Stomach smooth muscle (tissue), 2 donors: ENCODE measurements around the gene SHISA6.

Experiments
- H3K27ac ChIP-seq: one replicate; pipeline ENCODE4 v1.7.0; 2013; ENCODE audit warnings: mild to moderate bottlenecking, low read length, inconsistent platforms
- H3K27me3 ChIP-seq, 2 donors: one replicate each; pipeline ENCODE4 v1.7.0; 2013; ENCODE audit warnings: low read length in 2 of 2; ENCODE audit not compliant: insufficient read depth in 2 of 2, control insufficient read depth in 1 of 2
- H3K36me3 ChIP-seq, 2 donors: one replicate each; pipeline ENCODE4 v1.7.0; 2013; ENCODE audit warnings: low read length in 2 of 2; ENCODE audit not compliant: control insufficient read depth in 2 of 2, insufficient read depth in 2 of 2
- H3K4me1 ChIP-seq: one replicate; pipeline ENCODE4 v1.7.0; 2013; ENCODE audit warnings: low read length; ENCODE audit not compliant: control insufficient read depth, insufficient read depth
- H3K4me3 ChIP-seq, 2 donors: one replicate each; pipeline ENCODE4 v1.7.0; 2013; ENCODE audit warnings: low read length in 2 of 2
- H3K9ac ChIP-seq, 2 donors: one replicate each; pipeline ENCODE4 v1.7.0; 2013; ENCODE audit warnings: low read length in 2 of 2, mild to moderate bottlenecking in 1 of 2
- H3K9me3 ChIP-seq, 2 donors: one replicate each; pipeline ENCODE4 v1.7.0; 2013; ENCODE audit warnings: low read length in 2 of 2; ENCODE audit not compliant: control insufficient read depth in 2 of 2
- donor health status: healthy.
- donor health status: Pancreatic carcinoma.

SHISA6 gene

DNA sequence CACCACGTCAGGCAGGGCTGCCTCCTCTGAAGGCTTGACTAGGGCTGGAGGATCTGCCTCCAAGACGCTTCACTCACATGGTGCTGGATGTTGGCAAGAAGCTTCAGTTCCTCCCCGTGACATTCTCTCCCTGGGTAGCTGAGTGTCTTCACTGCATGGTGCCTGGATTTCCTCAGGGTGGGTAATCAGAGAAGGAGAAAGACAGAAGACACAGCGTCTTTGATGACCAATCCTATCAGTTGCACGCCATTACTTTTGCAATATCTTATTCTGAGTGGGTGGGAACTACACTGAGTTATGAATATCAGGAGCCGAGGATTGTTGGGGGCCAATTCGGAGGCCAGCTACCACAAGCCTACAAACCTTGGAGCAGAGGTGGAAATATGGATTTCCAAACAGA is 139.7 kb downstream of the SHISA6 start:
- Histone ChIP-seq H3K9ac (no peak overlapping the region), H3K27ac (no peak overlapping the region), H3K27me3 (no peaks in the 10 kb centered on the region), H3K4me1 (no peaks in the 10 kb centered on the region), H3K4me3 (no peak overlapping the region), H3K9me3 (no peaks in the 10 kb centered on the region), H3K36me3 (no peaks in the 10 kb centered on the region)

GRCh38 chr17:11383157-11383556 is 142.1 kb downstream of the SHISA6 start:
- Histone ChIP-seq H3K27me3 (no peaks in the 10 kb centered on the region), H3K4me3 (no peak overlapping the region), H3K36me3 (no peaks in the 10 kb centered on the region), H3K9ac (no peak overlapping the region), H3K27ac (no peak overlapping the region), H3K9me3 (no peaks in the 10 kb centered on the region), H3K4me1 (no peaks in the 10 kb centered on the region)

DNA sequence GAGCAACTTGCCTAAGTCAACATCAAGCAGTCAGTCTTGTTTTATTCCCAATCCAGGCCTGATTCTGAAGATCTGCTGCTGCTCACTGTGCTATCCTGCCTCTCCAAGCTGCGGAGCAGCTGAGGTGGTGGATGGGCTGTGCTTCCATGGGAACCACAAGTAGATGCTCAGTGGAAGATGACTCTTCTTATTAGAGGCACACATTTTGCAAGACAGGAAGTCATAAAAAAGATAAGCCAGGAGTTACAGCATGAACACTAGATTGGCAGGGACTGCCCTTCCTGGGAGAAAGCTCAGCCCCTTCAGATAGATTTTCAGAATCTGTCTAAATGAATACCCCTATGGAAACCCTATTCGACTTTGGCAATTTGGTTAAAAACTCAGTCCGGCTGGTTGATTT is 143.1 kb downstream of the SHISA6 start:
- peaks cover 0 to 3% of the 10 kb centered on the region in 2 donors for H3K9me3 ChIP-seq
- H3K4me1 ChIP-seq, result no peaks in the 10 kb centered on the region
- H3K9ac ChIP-seq, result no peak overlapping the region
- no peak overlapping the region for H3K4me3 ChIP-seq
- H3K36me3 ChIP-seq, result no peaks in the 10 kb centered on the region
- no peaks in the 10 kb centered on the region for H3K27me3 ChIP-seq
- no peak overlapping the region for H3K27ac ChIP-seq

- Histone ChIP-seq H3K9ac (no peak overlapping the region), H3K36me3 (no peaks in the 10 kb centered on the region), H3K27ac (no peak overlapping the region), H3K27me3 (no peaks in the 10 kb centered on the region), H3K4me3 (no peak overlapping the region), H3K9me3 (peaks cover 0 to 8% of the 10 kb centered on the region in 2 donors), H3K4me1 (no peaks in the 10 kb centered on the region)
These were observed 146.6 kb downstream of the SHISA6 start for GRCh38 chr17:11387610-11388009.

- H3K4me1 ChIP-seq, result no peaks in the 10 kb centered on the region
- H3K27ac ChIP-seq, result no peak overlapping the region
- H3K9ac ChIP-seq, result no peak overlapping the region
- no peaks in the 10 kb centered on the region for H3K27me3 ChIP-seq
- H3K9me3 ChIP-seq, result peaks cover 0 to 10% of the 10 kb centered on the region in 2 donors
- H3K36me3 ChIP-seq, result no peaks in the 10 kb centered on the region
- H3K4me3 ChIP-seq, result no peak overlapping the region
These were observed 147.0 kb downstream of the SHISA6 start for GRCh38 chr17:11388054-11388453.

DNA sequence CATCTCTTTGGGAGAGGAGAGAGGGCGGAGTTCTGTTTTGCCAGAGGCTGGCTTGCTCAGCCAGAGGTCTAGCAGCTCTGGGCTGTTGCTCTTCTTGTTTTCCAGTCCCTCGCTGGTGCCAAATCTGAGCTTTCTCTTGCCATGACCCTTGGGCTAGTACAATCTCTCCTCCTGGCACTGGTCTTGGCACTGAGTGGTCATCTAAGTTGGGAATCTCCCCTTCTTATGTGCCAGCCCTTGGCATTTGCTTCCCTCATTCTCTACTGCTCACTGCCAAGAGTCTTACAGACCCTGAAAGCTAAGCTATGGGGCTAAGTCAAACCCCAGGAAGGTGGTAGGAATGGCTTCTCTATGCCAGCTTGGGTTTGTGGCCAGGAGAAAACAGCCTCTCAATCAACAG is 148.6 kb downstream of the SHISA6 start:
- Histone ChIP-seq H3K9ac (no peak overlapping the region), H3K27ac (no peak overlapping the region), H3K27me3 (no peaks in the 10 kb centered on the region), H3K36me3 (no peaks in the 10 kb centered on the region), H3K4me3 (no peak overlapping the region), H3K9me3 (peaks cover 0 to 10% of the 10 kb centered on the region in 2 donors), H3K4me1 (no peaks in the 10 kb centered on the region)

DNA sequence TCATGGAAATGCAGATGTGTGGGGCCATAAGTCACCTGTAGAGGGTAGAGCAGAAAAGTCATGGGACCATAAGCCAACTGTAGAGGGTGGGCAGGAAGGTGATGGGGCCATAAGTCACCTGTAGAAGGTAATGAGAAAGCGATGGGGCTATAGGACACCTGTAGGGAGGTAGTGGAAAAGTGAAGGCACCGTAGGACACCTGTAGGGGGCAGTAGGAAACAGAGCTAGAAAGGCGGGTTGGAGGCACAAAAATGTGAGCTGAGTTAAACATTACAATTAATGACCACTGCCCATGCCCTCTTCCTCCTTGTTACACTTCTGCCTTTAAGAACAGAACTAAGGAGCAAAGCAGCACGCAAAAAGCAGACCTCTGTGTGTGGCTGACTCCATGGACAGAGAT is 150.1 kb downstream of the SHISA6 start:
- Histone ChIP-seq H3K27ac (no peak overlapping the region), H3K4me3 (no peak overlapping the region), H3K27me3 (no peaks in the 10 kb centered on the region), H3K9ac (no peak overlapping the region), H3K36me3 (no peaks in the 10 kb centered on the region), H3K4me1 (no peaks in the 10 kb centered on the region), H3K9me3 (peaks cover 3 to 10% of the 10 kb centered on the region in 2 donors)

DNA sequence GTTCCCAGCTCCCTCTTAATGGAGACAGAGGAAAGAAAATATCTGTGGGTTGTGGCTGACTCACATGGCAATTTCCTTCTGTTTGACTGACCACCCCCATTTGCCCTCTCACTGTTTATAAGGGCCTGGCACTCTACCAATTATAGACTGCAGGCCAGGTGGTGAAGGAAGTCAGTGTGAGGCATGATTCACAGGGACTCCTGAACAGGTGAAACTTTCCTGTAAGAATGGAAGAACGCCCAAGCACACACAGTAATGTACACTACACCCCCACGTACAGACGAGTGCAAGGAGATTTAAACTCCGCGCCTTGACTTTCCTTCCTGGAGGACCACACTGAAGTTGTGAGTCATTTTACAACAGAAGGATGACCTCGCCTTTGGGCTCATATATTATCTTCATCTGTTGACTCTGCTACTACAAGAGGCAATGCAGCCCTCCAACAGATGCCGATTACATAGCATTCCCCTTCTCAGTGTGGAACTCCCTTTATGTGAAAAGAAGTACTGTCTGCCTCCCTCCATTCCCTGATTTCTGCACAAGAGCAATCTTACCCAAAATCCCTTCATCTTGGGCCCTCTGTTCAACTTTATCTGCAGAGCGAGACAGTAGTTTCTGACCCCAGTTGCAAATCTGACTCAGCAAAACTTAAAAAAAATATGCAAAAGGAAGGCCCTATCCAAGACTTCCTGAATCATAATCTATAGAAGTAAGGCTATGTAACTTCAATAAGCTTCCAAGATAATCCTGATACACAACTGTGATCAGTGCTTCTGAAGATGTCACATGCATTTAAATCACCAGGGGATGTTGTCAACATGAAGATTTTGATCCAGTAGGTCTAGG is 163.6 kb downstream of the SHISA6 start:
- Histone ChIP-seq H3K27me3 (no peaks in the 10 kb centered on the region), H3K4me1 (no peaks in the 10 kb centered on the region), H3K9me3 (peaks cover 8 to 10% of the 10 kb centered on the region in 2 donors), H3K27ac (no peak overlapping the region), H3K9ac (no peak overlapping the region), H3K36me3 (no peaks in the 10 kb centered on the region), H3K4me3 (no peak overlapping the region)

- no peaks in the 10 kb centered on the region for H3K36me3 ChIP-seq
- H3K27ac ChIP-seq, result no peak overlapping the region
- H3K4me3 ChIP-seq, result no peak overlapping the region
- H3K27me3 ChIP-seq, result no peaks in the 10 kb centered on the region
- H3K4me1 ChIP-seq, result no peaks in the 10 kb centered on the region
- peaks cover 5 to 7% of the 10 kb centered on the region in 2 donors for H3K9me3 ChIP-seq
- no peak overlapping the region for H3K9ac ChIP-seq
These were observed 165.7 kb downstream of the SHISA6 start for GRCh38 chr17:11406716-11407115.

DNA sequence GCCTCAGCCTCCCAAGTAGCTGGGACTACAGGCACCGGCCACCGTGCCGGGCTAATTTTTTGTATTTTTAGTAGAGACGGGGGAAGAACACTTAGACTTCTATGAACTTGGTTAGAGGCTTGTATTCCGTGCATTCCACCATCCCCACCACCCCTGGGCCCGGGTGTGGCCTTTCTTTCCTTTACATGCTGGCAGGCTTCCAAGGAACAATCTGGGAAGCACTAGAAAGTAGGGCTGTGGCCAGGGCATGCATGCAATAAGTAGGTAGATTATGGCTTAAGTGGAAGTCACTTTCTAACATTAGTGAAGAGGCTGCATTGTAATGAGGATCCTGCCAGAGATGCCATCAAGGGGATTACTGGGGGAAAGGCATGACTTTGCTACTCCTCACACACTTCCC is 171.6 kb downstream of the SHISA6 start:
- no peak overlapping the region for H3K4me3 ChIP-seq
- no peaks in the 10 kb centered on the region for H3K27me3 ChIP-seq
- H3K4me1 ChIP-seq, result no peaks in the 10 kb centered on the region
- no peaks in the 10 kb centered on the region for H3K36me3 ChIP-seq
- H3K9me3 ChIP-seq, result no peaks in the 10 kb centered on the region
- H3K9ac ChIP-seq, result no peak overlapping the region
- H3K27ac ChIP-seq, result no peak overlapping the region

DNA sequence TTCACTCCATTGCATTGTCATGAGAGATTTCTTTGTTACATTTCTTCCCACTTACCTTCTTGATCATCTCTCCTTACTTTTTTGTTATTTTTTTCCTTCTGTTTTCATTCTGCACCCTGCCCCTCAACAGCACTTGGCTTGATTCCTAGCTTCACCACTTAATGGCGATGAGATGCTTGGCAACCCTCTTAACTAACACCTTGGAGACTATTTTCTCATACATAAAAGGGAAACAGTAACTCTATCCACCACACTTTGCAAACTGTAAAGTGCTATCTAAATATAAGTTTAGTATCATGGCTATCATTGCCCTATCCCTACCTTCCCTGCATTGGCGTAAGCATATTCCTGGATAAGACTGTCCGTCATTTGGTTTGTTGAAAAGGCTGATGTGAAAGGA is 177.3 kb downstream of the SHISA6 start:
- Histone ChIP-seq H3K9me3 (no peaks in the 10 kb centered on the region), H3K27ac (no peak overlapping the region), H3K4me3 (no peak overlapping the region), H3K4me1 (no peaks in the 10 kb centered on the region), H3K27me3 (no peaks in the 10 kb centered on the region), H3K36me3 (no peaks in the 10 kb centered on the region), H3K9ac (no peak overlapping the region)
